Measurements from ENCODE around the gene FBN3.
"Not testable (repeated sequence)": the region's sequence is repeated elsewhere in the genome, so short reads cannot be mapped to it uniquely, and the experiment has no call there.

Gene FBN3

GRCh38 chr19:8116437-8117293 is 32.7 kb downstream of the FBN3 start:
- DNase-seq: no peak

- DNase-seq: no peak
Measured at GRCh38 chr19:8115805-8116396, 33.5 kb downstream of the FBN3 start.

DNA sequence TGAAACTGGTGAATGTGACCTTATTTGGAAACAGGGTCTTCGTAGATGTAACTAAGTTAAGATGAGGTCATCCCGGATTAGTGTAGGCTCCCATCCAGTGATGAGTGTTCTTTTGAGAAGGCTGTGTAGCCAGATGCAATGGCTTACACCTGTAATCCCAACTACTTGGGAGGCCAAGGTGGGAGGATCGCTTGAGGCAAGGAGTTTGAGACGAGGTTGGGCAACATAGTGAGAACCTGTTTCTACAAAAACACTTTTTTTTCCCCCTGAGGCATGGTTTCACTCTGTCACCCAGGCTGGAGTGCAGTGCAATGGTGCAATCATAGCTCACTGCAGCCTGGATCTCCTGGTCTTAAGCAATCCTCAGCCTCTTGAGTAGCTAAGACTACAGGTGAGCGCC is 36.4 kb downstream of the FBN3 start:
- DNase-seq: no peak

GRCh38 chr19:8111376-8111775 is 38.0 kb downstream of the FBN3 start:
- DNase-seq: no peak

- no peak for DNase-seq
Measured at GRCh38 chr19:8110931-8111330, 38.5 kb downstream of the FBN3 start.

DNA sequence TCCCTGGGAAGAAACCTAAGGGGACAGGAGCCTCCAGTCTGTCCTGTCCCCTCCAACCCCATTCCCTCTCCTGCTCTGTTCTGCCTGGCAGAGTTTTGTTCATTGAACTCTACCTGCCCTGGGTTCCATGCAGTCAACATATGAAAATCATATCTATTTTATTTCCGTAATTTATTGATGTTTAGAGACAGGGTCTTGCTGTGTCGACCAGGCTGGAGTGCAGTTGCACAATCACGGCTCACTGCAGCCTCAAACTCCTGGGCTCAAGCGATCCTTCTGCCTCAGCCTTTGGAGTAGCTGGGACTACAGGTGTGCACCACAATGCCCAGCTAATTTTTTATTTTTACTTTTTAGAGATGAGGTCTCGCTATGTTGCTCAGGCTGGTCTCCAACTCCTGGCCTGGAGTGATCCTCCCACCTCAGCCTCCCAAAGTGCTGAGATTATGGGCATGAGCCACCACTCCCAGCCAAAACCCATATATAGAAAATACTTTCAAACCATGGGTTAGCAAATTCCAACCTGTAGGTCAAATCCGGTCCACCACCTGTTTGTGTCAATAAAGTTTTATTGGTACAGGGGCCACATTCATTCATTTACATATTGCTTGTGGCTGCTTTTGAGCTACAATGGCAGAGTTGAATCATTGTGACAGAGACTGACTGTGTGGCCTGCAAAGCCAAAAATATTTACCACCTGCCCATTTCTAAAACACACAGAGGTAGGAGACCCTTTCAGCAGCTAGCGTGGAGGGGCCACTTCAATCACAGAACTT is 39.3 kb downstream of the FBN3 start:
- DNase-seq: no peak

DNA sequence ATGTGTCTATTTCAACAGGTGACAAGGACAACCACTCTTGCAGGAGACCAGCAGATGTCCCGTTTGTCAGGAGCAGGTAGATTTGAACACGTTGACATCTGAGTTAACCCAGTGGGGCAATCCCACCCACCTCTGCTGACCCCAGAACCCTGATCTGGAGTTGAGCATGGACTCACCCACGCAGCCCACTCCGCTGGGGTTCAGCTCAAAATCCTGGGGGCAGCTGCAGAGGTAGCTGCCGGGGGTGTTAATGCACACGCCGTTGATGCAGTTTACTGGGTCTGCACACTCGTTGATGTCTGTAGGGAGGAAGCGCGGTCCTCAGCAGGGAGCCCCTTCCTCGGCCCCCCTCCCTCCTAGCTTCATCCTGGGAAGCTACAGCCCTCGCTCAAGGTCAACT is 39.9 kb downstream of the FBN3 start:
- DNase-seq: no peak

GRCh38 chr19:8108560-8109445 is 40.6 kb downstream of the FBN3 start:
- DNase-seq: no peak

- DNase-seq: no peak
Measured at GRCh38 chr19:8107301-8107903, 42.0 kb downstream of the FBN3 start.

DNA sequence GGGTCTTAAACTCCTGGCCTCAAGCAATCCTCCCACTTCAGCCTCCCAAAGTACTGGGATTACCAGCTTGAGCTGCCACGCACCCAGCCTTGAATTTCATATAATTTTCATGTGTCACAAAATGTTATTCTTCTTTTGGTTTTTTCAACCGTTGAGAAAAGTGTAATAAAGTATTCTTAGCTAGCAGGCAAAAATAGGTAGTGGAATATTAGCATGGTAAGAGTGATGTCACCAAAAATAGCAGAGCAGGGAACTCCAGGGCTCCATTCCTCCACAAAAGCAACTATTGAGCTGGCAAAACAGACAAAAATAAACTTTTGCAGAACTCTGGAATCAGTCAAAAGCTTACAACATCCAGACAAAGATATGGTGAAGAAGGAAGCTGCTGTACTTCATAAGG is 43.9 kb downstream of the FBN3 start:
- DNase-seq: no peak

DNA sequence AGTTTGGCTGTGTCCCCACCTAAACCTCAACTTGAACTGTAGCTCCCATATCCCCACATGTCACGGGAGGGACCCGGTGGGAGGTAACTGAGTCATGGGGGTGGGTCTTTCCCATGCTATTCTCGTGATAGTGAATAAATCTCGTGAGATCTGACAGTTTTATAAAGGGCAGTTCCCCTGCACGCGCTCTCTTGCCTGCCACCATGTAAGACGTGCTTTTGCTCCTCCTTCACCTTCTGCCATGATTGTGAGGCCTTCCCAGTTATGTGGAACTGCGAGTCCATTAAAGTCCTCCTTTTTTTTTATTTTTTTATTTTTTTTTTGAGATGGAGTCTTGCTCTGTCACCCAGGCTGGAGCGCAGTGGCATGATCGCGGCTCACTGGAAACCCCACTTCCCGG is 47.5 kb downstream of the FBN3 start:
- not testable (repeated sequence) for DNase-seq

DNA sequence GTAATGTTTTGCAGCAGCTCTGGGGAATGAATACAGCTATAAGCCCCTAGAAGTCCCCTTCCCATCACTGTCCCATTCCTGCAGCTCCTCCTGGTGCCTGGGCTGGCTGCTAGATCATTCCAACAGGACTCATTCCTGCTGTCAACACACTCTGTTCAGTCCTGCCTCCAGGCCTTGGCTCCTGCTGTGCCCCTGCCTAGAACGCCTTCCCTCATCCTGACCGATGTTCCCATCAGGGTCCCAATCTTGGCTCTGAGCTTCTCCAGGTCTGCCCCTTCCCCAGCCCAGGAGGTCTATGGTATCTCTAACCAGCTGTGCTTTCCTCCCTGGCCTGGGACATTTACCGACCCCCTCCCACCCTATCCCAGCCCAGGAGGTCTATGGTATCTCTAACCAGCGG is 48.1 kb downstream of the FBN3 start:
- DNase-seq: no peak

GRCh38 chr19:8097681-8098567 is 51.5 kb downstream of the FBN3 start:
- no peak for DNase-seq

- DNase-seq: peak; percentile 47 to 76
Measured at GRCh38 chr19:8097198-8097597, 52.2 kb downstream of the FBN3 start.

DNA sequence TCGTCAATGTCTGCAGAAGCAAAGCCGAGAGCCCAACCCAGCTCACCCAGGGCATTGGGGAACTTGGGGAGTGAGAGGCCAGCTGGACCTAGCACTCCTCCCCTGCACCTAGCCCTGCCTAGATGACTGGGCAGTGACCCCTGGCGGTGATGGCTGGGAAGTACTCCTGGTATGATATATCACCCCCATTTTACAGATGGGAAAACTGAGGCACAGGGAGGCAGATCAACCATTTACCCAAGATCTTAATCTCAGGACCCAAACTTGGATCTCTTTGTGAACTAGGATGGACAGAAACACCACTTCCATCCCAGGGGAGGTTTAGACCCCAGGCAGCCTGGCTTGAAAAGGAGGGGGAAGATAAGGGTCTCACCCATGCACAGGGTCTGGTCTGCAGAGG is 53.3 kb downstream of the FBN3 start:
- DNase-seq: no peak

DNA sequence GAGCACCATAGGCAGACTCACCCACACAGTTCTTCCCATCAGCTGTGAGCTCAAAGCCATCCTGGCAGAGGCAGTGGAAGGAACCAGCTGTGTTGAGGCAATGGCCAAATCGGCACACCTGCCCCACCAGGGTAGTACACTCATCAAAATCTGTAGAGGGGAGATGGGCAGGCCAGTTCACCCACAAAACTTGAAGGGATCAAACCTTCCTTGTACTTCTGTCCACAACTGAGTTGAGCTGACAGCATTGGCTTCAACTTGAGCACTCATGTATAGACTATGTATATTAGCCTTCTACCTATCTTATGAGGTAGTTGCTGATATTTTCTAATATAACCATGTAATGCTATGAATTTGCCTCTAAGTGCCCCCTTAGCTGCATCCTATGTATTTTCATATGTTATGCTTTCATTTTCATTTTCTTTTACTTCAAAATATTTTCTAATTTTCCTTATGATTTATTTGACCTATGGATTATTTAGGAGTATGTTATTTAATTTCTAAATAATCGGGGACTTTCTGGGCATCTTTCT is 54.0 kb downstream of the FBN3 start:
- no peak for DNase-seq

- peak in 1 of 2 experiments; percentile 37 for DNase-seq
Measured at GRCh38 chr19:8094336-8094735, 55.1 kb downstream of the FBN3 start.

DNA sequence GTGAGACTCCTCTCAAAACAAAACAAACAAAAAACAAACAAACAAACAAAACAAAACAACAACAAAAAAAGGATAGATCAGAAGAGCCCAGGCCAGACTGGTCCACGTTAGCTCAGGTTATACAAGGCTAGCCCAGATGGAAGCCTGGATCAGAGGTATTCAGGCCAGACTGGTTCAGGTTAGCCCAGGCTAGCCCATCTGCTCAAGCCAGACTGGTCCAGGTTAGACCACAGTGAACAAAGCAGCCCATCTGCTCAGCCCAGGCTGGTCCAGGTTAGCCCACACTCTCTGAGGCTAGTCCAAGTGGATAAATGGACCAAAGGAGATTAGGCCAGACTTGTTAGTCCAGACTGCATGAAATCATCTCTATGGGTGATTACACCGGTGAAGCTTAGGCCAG is 55.7 kb downstream of the FBN3 start:
- no peak for DNase-seq

GRCh38 chr19:8090950-8091349 is 58.4 kb downstream of the FBN3 start:
- DNase-seq: no peak

- DNase-seq: no peak
Measured at GRCh38 chr19:8089664-8090601, 59.5 kb downstream of the FBN3 start.

All from NCI-H524 (cell line).